ENCODE data around the gene IFNG-AS1.

The IFNG-AS1 gene

DNA sequence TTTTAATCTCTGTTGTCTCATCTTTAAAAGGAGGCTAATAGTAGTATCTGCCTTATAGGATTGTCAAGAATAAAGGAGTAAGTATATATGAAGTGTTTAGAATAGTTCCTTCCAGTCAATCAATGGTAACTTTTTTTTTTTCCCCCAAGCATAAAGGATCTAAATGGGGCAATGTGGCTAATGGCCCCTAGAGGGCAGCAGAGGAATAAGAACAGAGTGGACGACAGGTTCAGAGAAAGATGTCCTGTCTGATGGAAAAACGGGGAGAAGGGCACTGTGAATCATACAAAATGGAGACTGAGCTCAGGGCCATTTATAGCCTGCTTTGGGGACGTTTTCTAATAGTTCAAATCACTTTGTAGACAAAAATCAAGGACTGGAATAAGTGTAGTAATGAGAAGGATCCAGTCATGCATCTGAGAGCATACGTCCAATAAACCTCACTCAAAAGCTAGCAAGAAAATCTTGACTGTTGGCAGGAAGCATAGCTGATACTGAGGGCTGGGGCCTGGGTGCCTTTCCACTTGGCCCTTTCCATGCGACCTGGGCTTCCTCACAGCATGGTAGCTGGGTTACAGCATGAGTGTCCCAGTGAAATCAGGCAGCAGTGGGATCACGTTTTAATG lies 51.3 kb downstream of the IFNG-AS1 start:
- DNase-seq: peak; percentile 53

DNA sequence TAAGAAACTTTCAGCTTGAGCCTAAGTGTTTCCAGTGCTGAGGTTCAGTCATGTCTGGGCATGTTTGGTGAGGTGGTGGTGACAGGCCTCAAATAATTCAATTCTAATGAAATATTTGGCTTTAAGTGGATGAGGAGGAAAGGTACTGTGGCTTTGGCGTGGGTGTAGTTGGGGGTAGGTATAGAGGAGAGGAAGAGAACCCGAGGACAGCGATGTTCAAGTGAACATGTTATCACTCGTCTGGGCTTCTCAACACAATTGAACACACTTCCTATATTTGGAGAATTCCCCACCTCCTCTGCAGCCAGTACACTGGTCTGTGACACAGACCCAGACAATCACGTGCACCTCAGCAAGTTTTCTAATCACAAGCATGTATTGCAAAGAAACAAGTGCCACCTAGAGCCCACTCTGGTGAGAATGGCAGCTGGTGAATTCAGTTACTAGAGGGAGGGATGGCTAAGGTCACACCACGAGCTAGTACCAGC lies 53.0 kb downstream of the IFNG-AS1 start:
- DNase-seq: no peak

DNA sequence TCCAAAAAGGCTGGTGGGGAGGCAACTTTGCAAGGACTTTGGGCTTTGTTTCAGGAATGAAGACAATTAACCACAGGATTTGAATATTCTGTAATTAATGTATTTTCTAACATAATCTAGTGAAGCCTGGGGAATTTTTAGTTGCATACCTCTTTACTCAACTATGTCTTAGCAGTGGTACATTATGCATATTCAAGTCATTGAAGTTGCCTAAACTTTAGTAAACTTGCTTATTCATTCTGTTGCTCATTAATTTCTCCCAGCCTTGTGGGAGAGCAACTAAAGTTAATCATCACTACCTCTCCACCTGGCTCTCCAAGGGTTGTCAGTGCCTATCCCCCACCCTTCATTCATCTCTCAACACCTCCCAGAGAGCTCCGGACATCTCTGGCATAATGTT lies 54.2 kb downstream of the IFNG-AS1 start:
- DNase-seq: no peak

DNA sequence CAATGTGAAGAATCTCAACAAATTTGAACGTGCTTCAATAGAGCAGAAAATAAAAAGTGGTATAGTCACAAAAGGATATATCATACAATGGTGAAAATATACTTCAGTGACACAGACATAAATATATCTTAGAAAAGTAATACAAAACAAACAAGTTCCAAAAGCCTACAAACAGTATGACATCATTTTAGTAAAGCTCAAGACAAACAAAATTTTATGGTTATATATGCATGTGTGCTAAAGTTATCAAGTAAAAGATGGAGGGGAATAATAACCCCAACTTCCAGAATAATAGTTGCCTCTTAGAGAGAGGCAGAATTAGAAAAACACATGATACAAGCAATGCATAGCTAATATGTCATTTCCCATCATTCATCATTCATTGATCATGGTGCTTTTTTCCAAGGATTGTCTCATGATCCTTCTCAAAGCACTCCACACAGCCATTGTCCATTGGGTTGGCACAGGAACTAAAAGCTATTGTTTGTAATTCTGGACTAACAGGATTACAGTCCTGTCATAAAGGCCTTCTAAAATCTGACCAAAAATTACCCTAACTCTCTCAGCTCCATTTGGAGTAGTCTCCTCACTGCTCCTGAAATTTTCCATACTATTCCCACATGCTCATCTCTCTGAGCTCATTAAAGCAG lies 59.5 kb downstream of the IFNG-AS1 start:
- DNase-seq: no peak

DNA sequence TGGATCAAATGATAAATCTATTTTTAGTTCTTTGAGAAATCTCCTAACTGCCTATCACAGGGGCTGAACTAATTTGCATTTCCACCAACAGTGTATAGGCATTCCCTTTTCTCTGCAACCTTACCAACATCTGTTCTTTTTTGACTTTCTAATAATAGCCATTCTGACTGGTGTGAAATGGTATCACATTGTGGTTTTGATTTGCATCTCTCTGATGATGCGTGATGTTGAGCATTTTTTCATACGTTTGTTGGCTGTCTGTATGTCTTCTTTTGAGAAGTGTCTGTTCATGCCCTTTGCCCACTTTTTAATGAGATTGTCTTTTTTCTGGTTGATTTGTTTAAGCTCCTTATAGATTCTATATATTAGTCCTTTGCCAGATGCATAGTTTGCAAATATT lies 67.1 kb downstream of the IFNG-AS1 start:
- DNase-seq: no peak

DNA sequence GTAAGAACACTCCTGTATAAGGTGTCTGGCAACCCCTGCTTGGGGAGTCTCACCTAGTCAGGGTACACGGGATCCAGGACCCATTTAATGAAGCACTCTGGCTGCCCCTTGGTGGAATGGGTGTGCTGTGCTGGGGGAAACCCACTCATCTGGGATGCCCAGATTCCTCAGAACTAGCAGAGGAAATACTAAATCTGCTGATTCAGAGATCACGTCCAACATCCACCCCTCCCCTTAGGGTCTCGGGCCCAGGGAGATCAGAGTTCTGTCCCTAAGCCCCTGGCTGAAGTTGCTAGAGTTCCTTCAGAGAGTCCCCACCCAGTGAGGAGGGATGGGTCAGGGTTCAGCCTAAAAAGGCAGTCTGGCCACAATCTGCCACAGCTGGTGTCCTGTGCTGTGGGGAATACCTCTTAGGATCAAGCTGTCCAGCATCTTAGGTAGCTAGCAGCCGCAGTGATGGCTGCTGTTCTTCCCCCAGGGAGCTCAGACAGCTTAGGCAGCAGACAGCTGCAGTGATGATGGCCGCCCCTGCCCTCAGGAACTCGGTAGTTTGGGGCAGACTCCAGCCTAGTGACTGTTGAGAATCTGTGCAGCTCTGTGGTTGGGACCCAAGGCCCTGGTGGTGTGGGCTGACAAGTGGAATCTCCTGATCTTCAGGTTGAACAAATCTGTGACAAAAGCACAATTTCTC lies 74.8 kb downstream of the IFNG-AS1 start:
- no peak for DNase-seq

DNA sequence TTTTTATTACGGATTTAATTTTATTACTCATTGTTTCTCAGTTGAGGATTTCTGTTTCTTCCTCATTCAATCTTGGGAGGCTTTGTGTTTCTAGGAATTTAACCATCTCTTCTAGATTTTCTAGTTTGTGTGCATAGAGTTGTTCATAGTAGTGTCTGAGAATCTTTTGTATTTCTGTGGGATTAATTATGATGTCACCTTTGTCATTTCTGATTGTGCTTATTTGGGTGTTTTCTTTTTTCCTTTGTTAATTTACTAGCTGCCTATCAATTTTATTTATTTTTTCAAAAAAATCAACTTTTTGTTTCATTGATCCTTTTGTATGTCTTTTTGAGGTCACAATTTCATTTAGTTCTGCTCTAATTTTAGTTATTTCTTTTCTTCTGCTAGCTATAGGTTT lies 75.9 kb downstream of the IFNG-AS1 start:
- no peak for DNase-seq

DNA sequence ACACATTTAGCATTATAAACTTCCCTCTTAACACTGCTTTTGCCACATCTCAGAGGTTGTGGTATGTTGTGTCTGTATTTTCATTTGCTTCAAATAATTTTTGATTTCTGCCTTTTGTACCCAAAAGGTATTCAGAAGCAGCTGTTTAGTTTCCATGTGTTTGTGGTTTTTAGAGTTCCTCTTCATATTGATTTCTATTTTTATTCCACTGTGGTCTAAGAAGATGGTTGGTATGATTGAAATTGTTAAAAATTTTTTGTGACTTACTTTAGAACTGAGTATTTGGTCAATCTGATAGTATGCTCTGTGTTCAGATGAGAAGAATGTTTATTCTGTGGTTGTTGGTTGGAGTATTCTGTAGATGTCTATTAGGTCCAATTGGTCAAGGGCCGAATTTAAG lies 76.4 kb downstream of the IFNG-AS1 start:
- DNase-seq: no peak

DNA sequence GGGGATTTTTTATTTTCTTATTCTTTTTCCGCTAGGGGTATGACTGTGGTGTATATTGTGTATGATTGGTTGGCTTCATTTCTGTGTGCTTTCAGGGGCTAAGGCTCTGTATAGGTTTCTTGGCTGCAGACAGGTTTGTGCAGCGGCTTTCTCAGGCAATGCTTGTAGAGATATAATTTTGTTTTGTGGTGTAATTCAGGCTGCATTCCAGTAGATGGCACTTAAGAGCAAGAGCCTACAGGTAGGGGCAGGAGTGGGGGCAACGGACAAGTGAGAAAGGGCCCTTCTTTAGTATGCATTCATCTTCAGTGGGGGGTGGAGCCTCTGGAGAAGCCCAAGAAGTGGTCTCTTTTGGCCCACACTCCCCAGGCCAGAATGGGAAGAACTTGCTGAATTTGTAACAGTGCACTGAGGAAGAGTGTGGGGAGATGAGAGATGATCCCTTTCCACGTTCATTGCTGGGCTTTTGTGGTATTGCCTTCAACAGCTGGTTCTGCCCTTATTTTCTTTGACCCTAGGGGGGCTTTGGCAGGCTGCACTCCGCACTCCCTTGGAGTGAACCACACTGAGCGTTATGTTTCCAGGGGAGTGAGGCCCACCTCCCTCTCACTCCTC lies 78.6 kb downstream of the IFNG-AS1 start:
- no peak for DNase-seq

DNA sequence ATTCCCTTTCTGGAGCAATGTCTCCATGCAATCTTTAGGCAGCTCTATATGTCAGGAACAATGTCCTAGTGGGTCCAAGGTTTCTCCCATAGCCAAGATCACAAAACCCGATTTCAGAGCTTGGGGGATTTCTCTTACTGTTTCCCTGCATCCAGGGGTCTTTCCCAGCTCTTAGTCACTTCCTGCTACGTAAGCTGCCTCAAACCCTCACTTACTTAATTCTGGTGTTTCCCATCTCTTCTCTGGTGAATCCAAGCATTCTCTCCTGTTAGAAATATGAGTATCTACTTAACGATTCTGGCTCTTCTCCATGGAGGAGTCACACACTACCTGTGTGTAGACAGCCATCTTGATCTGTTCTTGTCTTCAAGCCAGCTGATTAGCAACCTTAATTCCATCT lies 80.0 kb downstream of the IFNG-AS1 start:
- DNase-seq: no peak
